ENCODE data around the gene IL4I1.

IL4I1 gene

GRCh38 chr19:49861541-49862378, 34.9 kb downstream of the IL4I1 start:
- DNase-seq, result peak; percentile 54

GRCh38 chr19:49861107-49861506, 35.6 kb downstream of the IL4I1 start:
- DNase-seq, result peak; percentile 30

- DNase-seq, result no peak
Measured at GRCh38 chr19:49860336-49861102, 36.2 kb downstream of the IL4I1 start.

GRCh38 chr19:49859682-49860335, 36.9 kb downstream of the IL4I1 start:
- no peak for DNase-seq

- DNase-seq, result no peak
Measured at GRCh38 chr19:49858088-49858985, 38.4 kb downstream of the IL4I1 start.

GRCh38 chr19:49857838-49858087, 38.9 kb downstream of the IL4I1 start:
- DNase-seq, result no peak

GRCh38 chr19:49857061-49857837, 39.4 kb downstream of the IL4I1 start:
- DNase-seq, result no peak

- DNase-seq, result no peak
Measured at GRCh38 chr19:49856574-49857021, 40.1 kb downstream of the IL4I1 start.

GRCh38 chr19:49855676-49856573, 40.8 kb downstream of the IL4I1 start:
- DNase-seq, result no peak

GRCh38 chr19:49855277-49855675, 41.4 kb downstream of the IL4I1 start:
- no peak for DNase-seq

GRCh38 chr19:49854378-49855263, 42.1 kb downstream of the IL4I1 start:
- no peak for DNase-seq

- DNase-seq, result no peak
Measured at GRCh38 chr19:49853852-49854377, 42.8 kb downstream of the IL4I1 start.

GRCh38 chr19:49852631-49853126, 44.0 kb downstream of the IL4I1 start:
- no peak for DNase-seq

- DNase-seq, result no peak
Measured at GRCh38 chr19:49851456-49852259, 45.0 kb downstream of the IL4I1 start.

- peak; percentile 73 for DNase-seq
Measured at GRCh38 chr19:49850487-49851342, 46.0 kb downstream of the IL4I1 start, which contains the start of gene PTOV1. PTOV1 (plus strand) TSS chr19:49851159.

GRCh38 chr19:49850221-49850486, 46.5 kb downstream of the IL4I1 start:
- DNase-seq, result no peak

GRCh38 chr19:49849433-49850220, 47.1 kb downstream of the IL4I1 start:
- DNase-seq, result no peak
